Esophagus squamous epithelium (tissue), 5 donors: Measurements from ENCODE around the gene NTN3. TPM values are rescaled to one million over a fixed set of nuclear protein-coding genes. Genes with fewer than 3 reads are reported as not detected.

Experiments used
- DNase-seq: peaks from one replicate; lab custom pipeline; 2025; lab: John Stamatoyannopoulos, UW
- H3K27ac ChIP-seq, 4 donors: fragments of 200-600 bp; sonication (generic); one replicate each; pipeline ENCODE4 v1.5.1; 2016 to 2019; ENCODE audit warnings: mild to moderate bottlenecking in 1 of 4
- H3K27me3 ChIP-seq, 4 donors: fragments of 200-600 bp; sonication (generic); 1 replicate in 3 of 4; 2 replicates in 1 of 4; pipeline versions ENCODE4 v1.5.1 to v1.6.0; 2017 to 2021; ENCODE audit warnings: antibody characterized with exemption in 1 of 4
- H3K36me3 ChIP-seq, 3 donors: fragments of 200-600 bp; sonication (generic); one replicate each; pipeline ENCODE4 v1.5.1; 2016 to 2019
- H3K4me1 ChIP-seq, 3 donors: fragments of 200-600 bp; sonication (generic); one replicate each; pipeline ENCODE4 v1.5.1; 2017 to 2019
- H3K4me3 ChIP-seq, 4 donors: fragments of 200-600 bp; sonication (generic); 1 replicate in 3 of 4; 2 replicates in 1 of 4; pipeline ENCODE4 v1.5.1; 2016 to 2019; ENCODE audit warnings: mild to moderate bottlenecking in 2 of 4, moderate library complexity in 1 of 4
- H3K9me3 ChIP-seq, 3 donors: fragments of 200-600 bp; sonication (generic); one replicate each; pipeline ENCODE4 v1.5.1; 2016 to 2019
- POLR2A ChIP-seq, 4 donors: fragments of 450-650 bp; IDR thresholded peaks; one replicate each; pipeline ENCODE4 v1.6.1; 2017; ENCODE audit warnings: antibody characterized with exemption in 4 of 4, mild to moderate bottlenecking in 4 of 4, moderate library complexity in 3 of 4
- WGBS, 2 donors: methylation state at CpG; one replicate each; pipeline ENCODE4 v1.1.5; 2018; 5-methylcytosine and 5-hydroxymethylcytosine counted together
- intact Hi-C: fragments of 100-400 bp; cut with DNase I; formaldehyde crosslinking; loops from one replicate; pipeline ENCODE4 v1.15.0; 2022
- total RNA-seq, 4 donors: library from RNA; depleted of rRNA; stranded (reverse); fragments of >200 nt; gene quantifications; one replicate each; pipeline ENCODE4 v1.1.0, GENCODE V29; 2016
- TF ChIP-seq, protein P1 (sequence below), 6 experiments: fragments of 450-650 bp in 4 of 6; fragments of 200-600 bp in 2 of 6; sonication (generic) in 2 of 6; IDR thresholded peaks; one replicate each; pipeline ENCODE4 v1.5.1; 2016 to 2019; ENCODE audit warnings: antibody characterized with exemption in 6 of 6, mild to moderate bottlenecking in 4 of 6, moderate library complexity in 4 of 6
- donor health status: DM: yes; HTN: yes; CAD: no.

NTN3 gene
- total RNA-seq, 4 donors from 2014 or later: 0.38 TPM; not detected in 3

- no peaks in the 10 kb centered on the region for H3K36me3 ChIP-seq
- H3K27me3 ChIP-seq: no peaks in the 10 kb centered on the region
- TF ChIP-seq POLR2A (IDR thresholded peaks at IDR 0.05): no peak
- TF ChIP-seq, protein P1, sequence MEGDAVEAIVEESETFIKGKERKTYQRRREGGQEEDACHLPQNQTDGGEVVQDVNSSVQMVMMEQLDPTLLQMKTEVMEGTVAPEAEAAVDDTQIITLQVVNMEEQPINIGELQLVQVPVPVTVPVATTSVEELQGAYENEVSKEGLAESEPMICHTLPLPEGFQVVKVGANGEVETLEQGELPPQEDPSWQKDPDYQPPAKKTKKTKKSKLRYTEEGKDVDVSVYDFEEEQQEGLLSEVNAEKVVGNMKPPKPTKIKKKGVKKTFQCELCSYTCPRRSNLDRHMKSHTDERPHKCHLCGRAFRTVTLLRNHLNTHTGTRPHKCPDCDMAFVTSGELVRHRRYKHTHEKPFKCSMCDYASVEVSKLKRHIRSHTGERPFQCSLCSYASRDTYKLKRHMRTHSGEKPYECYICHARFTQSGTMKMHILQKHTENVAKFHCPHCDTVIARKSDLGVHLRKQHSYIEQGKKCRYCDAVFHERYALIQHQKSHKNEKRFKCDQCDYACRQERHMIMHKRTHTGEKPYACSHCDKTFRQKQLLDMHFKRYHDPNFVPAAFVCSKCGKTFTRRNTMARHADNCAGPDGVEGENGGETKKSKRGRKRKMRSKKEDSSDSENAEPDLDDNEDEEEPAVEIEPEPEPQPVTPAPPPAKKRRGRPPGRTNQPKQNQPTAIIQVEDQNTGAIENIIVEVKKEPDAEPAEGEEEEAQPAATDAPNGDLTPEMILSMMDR (IDR thresholded peaks at IDR 0.05): no peak
- H3K4me1 ChIP-seq: peaks cover 3 to 28% (median 6%) of the 10 kb centered on the region in 3 donors
- H3K4me3 ChIP-seq: no peak overlapping the region
- 74 to 92% methylated on average over 3 to 5 of the region's 11 CpGs for WGBS, 2 donors
- intact Hi-C loops: no loop called here
- DNase-seq: no peak
- H3K27ac ChIP-seq: peak overlapping the region in 3 of 4 donors; percentile 39 to 68 (median 55)
- no peaks in the 10 kb centered on the region for H3K9me3 ChIP-seq
Observed at GRCh38 chr16:2507665-2508064, 36.6 kb downstream of the NTN3 start.

DNA sequence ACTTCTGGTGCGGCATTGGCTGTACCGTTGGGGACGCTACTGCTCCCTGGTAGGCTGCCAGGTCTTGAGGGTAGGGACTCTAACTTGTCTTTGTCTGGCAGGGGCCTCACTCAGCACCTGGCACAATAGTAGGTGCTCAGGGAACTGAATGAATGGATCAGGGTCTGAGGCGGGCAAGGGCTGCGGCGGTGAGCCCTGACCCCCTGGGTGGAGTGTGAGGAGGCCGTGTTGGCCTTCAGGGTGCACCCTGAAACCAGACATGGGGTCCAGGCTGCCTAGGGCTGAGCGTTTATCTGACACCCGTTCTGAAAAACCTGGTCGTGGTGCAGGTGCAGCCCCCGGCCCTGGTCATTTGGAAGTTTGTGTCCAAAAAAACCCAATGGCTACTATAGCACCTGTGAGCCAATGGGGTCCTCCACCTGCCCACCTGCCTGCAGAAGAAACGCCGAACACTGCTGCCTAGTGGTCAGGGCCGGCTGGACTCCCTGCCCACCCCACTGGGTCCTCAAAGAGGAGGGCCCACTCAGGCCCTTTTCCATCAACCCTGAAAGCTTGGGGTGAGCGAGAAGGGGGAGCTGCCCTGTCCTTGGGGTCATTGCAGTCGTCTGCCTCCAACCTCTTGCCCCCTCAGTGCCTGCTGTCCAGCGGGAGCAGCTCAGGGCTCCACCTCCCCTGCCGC is 37.8 kb downstream of the NTN3 start:
- 77 to 87% methylated on average over 5 to 17 of the region's 18 CpGs for WGBS, 2 donors
- peak overlapping the region in 1 of 4 donors; percentile 68 for H3K27ac ChIP-seq
- H3K4me1 ChIP-seq: peaks cover 10 to 29% (median 11%) of the 10 kb centered on the region in 3 donors
- TF ChIP-seq POLR2A (IDR thresholded peaks at IDR 0.05): no peak
- TF ChIP-seq, protein P1 (IDR thresholded peaks at IDR 0.05): no peak
- intact Hi-C loops: no loop called here
- H3K36me3 ChIP-seq: no peaks in the 10 kb centered on the region
- H3K9me3 ChIP-seq: no peaks in the 10 kb centered on the region
- H3K4me3 ChIP-seq: no peak overlapping the region
- no peaks in the 10 kb centered on the region for H3K27me3 ChIP-seq
- no peak for DNase-seq

- DNase-seq: no peak
- no peaks in the 10 kb centered on the region for H3K36me3 ChIP-seq
- intact Hi-C loops: no loop called here
- H3K9me3 ChIP-seq: no peaks in the 10 kb centered on the region
- no peak overlapping the region for H3K4me3 ChIP-seq
- WGBS, 2 donors: 39 to 51% methylated on average over 15 to 23 of the region's 24 CpGs
- H3K4me1 ChIP-seq: peaks cover 22 to 45% (median 24%) of the 10 kb centered on the region in 3 donors
- no peak for TF ChIP-seq POLR2A (IDR thresholded peaks at IDR 0.05)
- no peak overlapping the region for H3K27ac ChIP-seq
- H3K27me3 ChIP-seq: no peaks in the 10 kb centered on the region
Observed at GRCh38 chr16:2511128-2511800, 40.2 kb downstream of the NTN3 start.

- H3K4me3 ChIP-seq: no peak overlapping the region
- H3K9me3 ChIP-seq: no peaks in the 10 kb centered on the region
- H3K36me3 ChIP-seq: peaks cover 0 to 5% (median 0%) of the 10 kb centered on the region in 3 donors
- no peaks in the 10 kb centered on the region for H3K27me3 ChIP-seq
- peaks cover 31 to 54% (median 33%) of the 10 kb centered on the region in 3 donors for H3K4me1 ChIP-seq
- WGBS, 2 donors: 81 to 83% methylated on average over 8 to 10 of the region's 17 CpGs
- TF ChIP-seq, protein P1 (IDR thresholded peaks at IDR 0.05): no peak
- no peak for TF ChIP-seq POLR2A (IDR thresholded peaks at IDR 0.05)
- peak overlapping the region in 2 of 4 donors; percentile 99 to 100 for H3K27ac ChIP-seq
- no peak for DNase-seq
- intact Hi-C loops: no loop called here
Observed at GRCh38 chr16:2511996-2512734, 41.1 kb downstream of the NTN3 start.

- no peak for TF ChIP-seq POLR2A (IDR thresholded peaks at IDR 0.05)
- TF ChIP-seq, protein P1 (IDR thresholded peaks at IDR 0.05): no peak
- peaks cover 0 to 5% (median 0%) of the 10 kb centered on the region in 3 donors for H3K36me3 ChIP-seq
- 40 to 56% methylated on average over 5 to 14 of the region's 15 CpGs for WGBS, 2 donors
- peak overlapping the region; percentile 97 to 100 (median 98) for H3K27ac ChIP-seq
- H3K9me3 ChIP-seq: no peaks in the 10 kb centered on the region
- H3K27me3 ChIP-seq: no peaks in the 10 kb centered on the region
- peaks cover 38 to 61% (median 40%) of the 10 kb centered on the region in 3 donors for H3K4me1 ChIP-seq
- intact Hi-C loops: no loop called here
- DNase-seq: no peak
- peak overlapping the region; percentile 89 to 94 (median 91) for H3K4me3 ChIP-seq
Observed at GRCh38 chr16:2512735-2513404, 41.8 kb downstream of the NTN3 start.
